Mucosa of descending colon (tissue), 3 donors: ENCODE data around the gene RFC2. TPM values are rescaled to one million over a fixed set of nuclear protein-coding genes. Genes with fewer than 3 reads are reported as not detected.

ENCODE experiments used
- ATAC-seq: fragments of 200-7000 bp; cut with Tn5 transposase; one replicate; pipeline ENCODE4 v1.9.1; 2020; ENCODE audit warnings: mild to moderate bottlenecking, moderate library complexity
- DNase-seq, 3 donors: peaks; one replicate each; pipeline ENCODE4 v3.0.0-alpha.2; 2020
- H3K36me3 ChIP-seq: fragments of 200-600 bp; one replicate; pipeline ENCODE4 v1.8.0; 2021; ENCODE audit warnings: low read depth, mild to moderate bottlenecking
- H3K4me1 ChIP-seq: fragments of 200-600 bp; one replicate; pipeline ENCODE4 v1.8.0; 2021; ENCODE audit warnings: low read depth, mild to moderate bottlenecking
- H3K4me3 ChIP-seq: fragments of 200-600 bp; one replicate; pipeline ENCODE4 v1.8.0; 2021; ENCODE audit warnings: mild to moderate bottlenecking
- H3K9me3 ChIP-seq: fragments of 200-600 bp; one replicate; pipeline ENCODE4 v1.8.0; 2021; ENCODE audit warnings: mild to moderate bottlenecking
- intact Hi-C, 2 donors: fragments of 100-400 bp; cut with DNase I in 1 of 2; cut with micrococcal nuclease in 1 of 2; formaldehyde crosslinking; loops; one replicate each; pipeline versions ENCODE4 v1.11.0 to v1.11.1; 2022; cut with DNase I, micrococcal nuclease
- microRNA-seq: library from miRNA; unstranded; fragments of <30 nt; microRNA quantifications from one replicate; pipeline ENCODE4, GENCODE V29; 2019
- total RNA-seq, 3 donors: library from RNA; stranded (reverse); fragmentation: NEBNext Ultra II Directional in 2 of 3; extraction: Animal tissue kit (Norgen Biotek cat#: 25700) in 2 of 3; gene quantifications; one replicate each; pipeline versions ENCODE4 v1.2.1 to v1.2.4, GENCODE V29; 2021 to 2023
- TF ChIP-seq, protein P1 (sequence below): fragments of 200-600 bp; IDR thresholded peaks from one replicate; pipeline ENCODE4 v1.8.0; 2022; ENCODE audit warnings: antibody characterized with exemption, mild to moderate bottlenecking
- donor health status: DM: no; HTN: no; CAD: no; lungs with moderate emphysema.
- donor health status: DM: no; HTN: no; CAD: no.
- donor health status: DM: no; HTN: yes; CAD: no.

RFC2 gene
- total RNA-seq, 3 donors from 2014 or later: 14.8 to 23.7 (median 15.9) TPM

DNA sequence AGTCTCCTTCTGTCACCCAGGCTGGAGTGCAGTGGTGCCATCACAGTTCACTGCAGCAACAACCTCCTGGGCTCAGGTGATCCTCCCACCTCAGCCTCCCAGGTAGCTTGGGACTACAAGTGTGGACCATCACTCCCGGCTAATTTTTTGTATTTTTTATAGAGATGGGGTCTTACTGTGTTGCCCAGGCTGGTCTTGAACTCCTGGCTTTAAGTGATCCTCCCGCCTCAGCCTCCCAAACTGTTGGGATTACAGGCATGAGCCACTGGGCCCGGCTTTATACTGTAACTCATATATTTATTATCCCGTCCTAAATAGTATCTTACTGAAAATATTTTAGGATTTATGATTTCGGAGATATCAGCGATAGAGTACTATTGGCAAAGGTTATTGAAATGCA, 69.2 kb downstream of the RFC2 start:
- Histone ChIP-seq H3K4me3 (no peak overlapping the region), H3K9me3 (no peaks in the 10 kb centered on the region), H3K36me3 (peaks cover 3% of the 10 kb centered on the region), H3K4me1 (peaks cover 57% of the 10 kb centered on the region)
- intact Hi-C loops: loop anchor here in 1 of 2 donors (10.0 kb wide), 1 partner anchor 120 kb away; no protein-coding TSS in a partner anchor
- TF ChIP-seq, protein P1, sequence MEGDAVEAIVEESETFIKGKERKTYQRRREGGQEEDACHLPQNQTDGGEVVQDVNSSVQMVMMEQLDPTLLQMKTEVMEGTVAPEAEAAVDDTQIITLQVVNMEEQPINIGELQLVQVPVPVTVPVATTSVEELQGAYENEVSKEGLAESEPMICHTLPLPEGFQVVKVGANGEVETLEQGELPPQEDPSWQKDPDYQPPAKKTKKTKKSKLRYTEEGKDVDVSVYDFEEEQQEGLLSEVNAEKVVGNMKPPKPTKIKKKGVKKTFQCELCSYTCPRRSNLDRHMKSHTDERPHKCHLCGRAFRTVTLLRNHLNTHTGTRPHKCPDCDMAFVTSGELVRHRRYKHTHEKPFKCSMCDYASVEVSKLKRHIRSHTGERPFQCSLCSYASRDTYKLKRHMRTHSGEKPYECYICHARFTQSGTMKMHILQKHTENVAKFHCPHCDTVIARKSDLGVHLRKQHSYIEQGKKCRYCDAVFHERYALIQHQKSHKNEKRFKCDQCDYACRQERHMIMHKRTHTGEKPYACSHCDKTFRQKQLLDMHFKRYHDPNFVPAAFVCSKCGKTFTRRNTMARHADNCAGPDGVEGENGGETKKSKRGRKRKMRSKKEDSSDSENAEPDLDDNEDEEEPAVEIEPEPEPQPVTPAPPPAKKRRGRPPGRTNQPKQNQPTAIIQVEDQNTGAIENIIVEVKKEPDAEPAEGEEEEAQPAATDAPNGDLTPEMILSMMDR: no peak
- DNase-seq: no peak
- ATAC-seq: no peak

DNA sequence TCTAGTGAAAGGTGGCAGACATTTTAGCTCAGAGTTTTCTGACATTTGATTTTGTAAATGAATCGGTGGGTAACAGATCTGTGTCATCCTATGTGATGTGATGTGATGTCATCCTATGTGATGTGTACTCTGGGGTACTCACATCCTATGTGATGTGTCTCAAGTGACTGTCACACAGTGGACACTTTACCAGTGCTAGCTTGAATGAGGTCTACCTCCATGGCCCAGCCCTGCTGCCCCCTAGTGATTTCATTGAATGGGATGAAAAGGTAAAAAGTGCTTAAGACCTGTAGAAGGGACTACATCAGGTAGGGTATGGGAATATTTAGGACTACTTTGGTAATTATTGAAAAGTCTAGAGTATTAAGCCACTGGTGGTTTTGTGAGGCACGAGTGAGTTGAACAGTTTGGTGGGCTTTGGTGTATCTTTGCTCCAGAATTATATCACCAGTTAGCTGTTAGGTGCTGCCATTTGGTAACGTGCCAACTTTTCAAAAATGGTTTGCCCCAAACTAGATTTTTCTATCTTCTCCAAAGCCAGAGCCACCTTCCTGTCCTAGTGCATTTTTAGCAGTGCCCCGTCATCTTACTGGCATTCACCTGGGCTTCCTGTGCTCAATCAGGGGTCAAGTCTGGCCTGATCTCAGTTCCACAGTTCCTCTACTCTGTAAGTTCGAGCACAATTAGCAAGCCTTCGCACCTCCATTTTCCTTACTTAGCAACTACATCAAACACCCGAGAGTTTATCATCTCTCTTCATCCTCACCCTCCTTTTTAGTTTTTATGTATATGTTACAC, 70.3 kb downstream of the RFC2 start:
- Histone ChIP-seq H3K36me3 (no peaks in the 10 kb centered on the region), H3K4me1 (peaks cover 69% of the 10 kb centered on the region), H3K4me3 (no peak overlapping the region), H3K9me3 (no peaks in the 10 kb centered on the region)
- TF ChIP-seq, protein P1: no peak
- ATAC-seq (peak; percentile 60), DNase-seq (peak in 1 of 3 donors; percentile 67)
- intact Hi-C loops: loop anchor here in 1 of 2 donors (10.0 kb wide), 1 partner anchor 119 kb away; no protein-coding TSS in a partner anchor

DNA sequence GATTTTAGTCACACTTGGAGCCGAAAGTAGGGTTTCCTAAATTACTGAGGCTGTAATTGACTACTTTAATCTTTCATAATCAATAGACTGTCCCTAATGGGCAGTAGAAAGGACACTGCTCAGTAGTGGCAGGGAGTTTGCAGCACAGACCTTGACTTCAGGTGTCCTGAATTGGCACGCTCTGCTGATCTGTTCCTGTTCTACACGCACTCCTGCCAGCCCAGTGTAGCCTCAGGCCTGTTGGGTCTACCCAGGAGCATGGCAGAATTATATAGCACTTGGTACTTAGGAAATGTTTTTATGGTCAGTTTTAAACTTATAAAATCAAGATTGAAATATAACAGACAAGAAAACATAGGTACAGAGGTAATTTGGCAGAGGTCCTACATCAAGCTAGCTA, 71.1 kb downstream of the RFC2 start:
- peak; percentile 72 for ATAC-seq
- Histone ChIP-seq H3K4me3 (no peak overlapping the region), H3K4me1 (peaks cover 76% of the 10 kb centered on the region), H3K36me3 (no peaks in the 10 kb centered on the region), H3K9me3 (no peaks in the 10 kb centered on the region)
- TF ChIP-seq, protein P1: no peak
- peak in 1 of 3 donors; percentile 51 for DNase-seq
- intact Hi-C loops: loop anchor here in 1 of 2 donors (10.0 kb wide), 1 partner anchor 118 kb away; no protein-coding TSS in a partner anchor

DNA sequence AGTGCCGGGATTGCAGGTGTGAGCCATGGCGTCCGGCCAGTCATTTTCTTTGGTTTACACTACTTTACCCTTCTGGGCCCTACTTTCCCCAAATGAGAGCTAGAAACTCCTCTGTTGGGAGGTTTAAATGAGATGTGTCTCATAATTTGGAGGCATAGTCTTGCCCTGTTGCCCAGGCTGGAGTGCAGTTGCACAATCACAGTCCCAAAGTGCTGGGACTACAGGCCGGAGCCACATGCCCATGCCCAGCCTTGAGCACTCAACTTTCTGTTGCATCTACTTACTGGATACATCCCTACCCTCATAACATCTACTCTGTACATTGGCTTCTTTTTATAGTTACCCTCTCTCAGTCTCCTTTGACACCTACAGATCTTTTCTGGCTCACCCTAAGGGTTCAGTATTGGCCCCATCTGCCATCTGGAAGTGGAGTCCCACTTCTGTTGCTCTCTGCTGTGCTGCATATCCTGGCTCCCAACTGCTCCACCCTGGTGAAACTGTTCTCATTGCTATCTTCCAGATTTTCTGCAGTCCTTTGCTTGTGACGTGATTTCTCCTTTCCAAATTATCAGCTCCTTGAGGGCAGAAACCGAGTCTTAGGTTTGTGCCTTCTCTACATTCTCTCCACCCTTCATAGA, 71.6 kb downstream of the RFC2 start:
- Histone ChIP-seq H3K36me3 (no peaks in the 10 kb centered on the region), H3K4me3 (no peak overlapping the region), H3K9me3 (no peaks in the 10 kb centered on the region), H3K4me1 (peaks cover 81% of the 10 kb centered on the region)
- TF ChIP-seq, protein P1: no peak
- DNase-seq (no peak), ATAC-seq (peak; percentile 32)
- intact Hi-C loops: loop anchor here in 1 of 2 donors (10.0 kb wide), 1 partner anchor 118 kb away; no protein-coding TSS in a partner anchor

DNA sequence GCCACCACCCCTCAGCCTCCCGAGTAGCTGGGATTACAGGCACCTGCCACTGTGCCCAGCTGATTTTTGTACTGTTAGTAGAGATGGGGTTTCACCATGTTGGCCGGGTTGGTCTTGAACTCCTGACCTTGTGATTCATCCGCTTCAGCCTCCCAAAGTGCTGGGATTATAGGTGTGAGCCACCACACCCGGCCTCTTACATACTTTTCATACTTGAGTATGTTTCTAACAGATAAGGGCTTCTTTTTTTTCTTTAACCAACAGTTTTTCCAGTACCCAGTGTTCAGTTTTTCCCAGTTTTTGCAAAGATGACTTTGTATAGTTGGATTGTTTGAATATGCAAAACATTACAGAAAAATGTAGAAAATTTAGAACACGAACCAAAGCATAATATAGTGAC, 72.4 kb downstream of the RFC2 start:
- Histone ChIP-seq H3K4me1 (peaks cover 89% of the 10 kb centered on the region), H3K4me3 (no peak overlapping the region), H3K36me3 (no peaks in the 10 kb centered on the region), H3K9me3 (no peaks in the 10 kb centered on the region)
- TF ChIP-seq, protein P1: no peak
- ATAC-seq: no peak
- no peak for DNase-seq
- intact Hi-C loops: loop anchor here in 1 of 2 donors (10.0 kb wide), 1 partner anchor 117 kb away; no protein-coding TSS in a partner anchor

Small RNA genes lying within 50 kb of the gene (microRNA-seq; reads per million reads assigned to microRNA genes)
- 346 reads per million, percentile 75 among the genes with 10 or more reads in this experiment for gene MIR590

Other genes starting within 250 kb of the RFC2 start
- 10 to 100 TPM in 2 of 3 donors, 1 to 10 TPM in 1; 5.0 to 43.4 (median 20.5) TPM for gene ELN, start 226.2 kb downstream of the RFC2 start, total RNA-seq
- gene LIMK1, start 170.6 kb downstream of the RFC2 start, total RNA-seq: 10 to 100 TPM; 12.0 to 15.6 (median 12.1) TPM
- gene EIF4H, start 80.0 kb downstream of the RFC2 start, total RNA-seq: 100 to 1,000 TPM; 231 to 278 (median 274) TPM
- 1 to 10 TPM; 3.1 to 8.1 (median 6.9) TPM for gene LAT2, start 44.4 kb downstream of the RFC2 start, total RNA-seq
- gene CLIP2, start 35.0 kb upstream of the RFC2 start, total RNA-seq: 10 to 100 TPM; 57.6 to 77.7 (median 67.1) TPM
- 10 to 100 TPM; 10.5 to 30.7 (median 12.7) TPM for gene GTF2IRD1, start 199.5 kb upstream of the RFC2 start, total RNA-seq